ENCODE results near the gene IL1RL2. TPM values are rescaled to one million over a fixed set of nuclear protein-coding genes. Genes with fewer than 3 reads are reported as not detected.

The IL1RL2 gene
- total RNA-seq, 1 experiment from 2014 or later = not detected

GRCh38 chr2:102141970-102142828 lies 44.6 kb upstream of the IL1RL2 start, which contains the start of gene IL1R1:
IL1R1 (plus strand) TSS chr2:102142746; CDS start chr2:102157725, 14,979 bp downstream.
- Histone ChIP-seq H3K27ac (ENCODE audit: low read length) (peak within 1 kb of the TSS; percentile 54), H3K4me1 (ENCODE audit: control insufficient read depth, insufficient read depth, low read length) (peaks cover 3% of the 10 kb centered on the region; the same call in 1 of the 2 replicates), H3K4me3 (ENCODE audit: low read depth in 2 of 2, low read length in 2 of 2) (peak within 1 kb of the TSS; percentile 56 to 78), H3K27me3 (ENCODE audit: control insufficient read depth, insufficient read depth, low read length) (no peaks in the 10 kb centered on the region; the same call in 1 of the 2 replicates), H3K36me3 (ENCODE audit: control insufficient read depth, insufficient read depth, low read length) (no peaks in the 10 kb centered on the region), H3K9me3 (ENCODE audit: control insufficient read depth, insufficient read depth, low read depth, low read length) (peaks cover 17% of the 10 kb centered on the region; the same call in 1 of the 2 replicates)
- CTCF ChIA-PET = interaction anchor here (0.7 kb wide), 1 partner anchor 14 kb away, joined by 4 read pairs; no protein-coding TSS in a partner anchor
- in situ Hi-C loops (cut with HindIII; ENCODE audit: low pct_unique_long_range_greater_than_20kb, low sequenced_read_pairs) = no loop called here
- peak; percentile 98 for ATAC-seq
- no TSS peak for BruUV-seq (replicated peaks)
- POLR2A ChIA-PET = no interaction called here
- TF ChIP-seq REST (IDR thresholded peaks at IDR 0.05; ENCODE audit: insufficient read depth in 1 of 2, low read depth in 2 of 2, low read length in 1 of 2) (no peak), POLR2AphosphoS5 (IDR thresholded peaks at IDR 0.05; ENCODE audit: low read depth, low read length) (no peak), TCF7L2 (IDR thresholded peaks at IDR 0.05; ENCODE audit: low read depth, low read length) (no peak), CTCF (IDR thresholded peaks at IDR 0.05) (no peak; the same call in 1 of the 2 replicates), SIN3A (IDR thresholded peaks at IDR 0.05; ENCODE audit: borderline replicate concordance, insufficient read depth, low read depth, low read length) (no peak)
- no peak for DNase-seq (ENCODE audit: low read depth, low spot score)
- intact Hi-C loops (cut with micrococcal nuclease; ENCODE audit: unreplicated experiment) = no loop called here

GRCh38 chr2:102142829-102143449 lies 43.9 kb upstream of the IL1RL2 start:
- peak overlapping the region; percentile 56 to 78 for H3K4me3 ChIP-seq (ENCODE audit: low read depth in 2 of 2, low read length in 2 of 2)
- DNase-seq (ENCODE audit: low read depth, low spot score) (no peak), ATAC-seq (peak; percentile 85)
- H3K4me1 ChIP-seq (ENCODE audit: control insufficient read depth, insufficient read depth, low read length) = peaks cover 3% of the 10 kb centered on the region; the same call in 1 of the 2 replicates
- H3K36me3 ChIP-seq (ENCODE audit: control insufficient read depth, insufficient read depth, low read length) = no peaks in the 10 kb centered on the region
- ChIA-PET CTCF (interaction anchor here (0.5 kb wide), 1 partner anchor 317 kb away, joined by 4 read pairs; no protein-coding TSS in a partner anchor), POLR2A (interaction anchor here (0.6 kb wide), 1 partner anchor 384 kb away, joined by 6 read pairs; no protein-coding TSS in a partner anchor)
- in situ Hi-C loops (cut with HindIII; ENCODE audit: low pct_unique_long_range_greater_than_20kb, low sequenced_read_pairs) = no loop called here
- no peaks in the 10 kb centered on the region; the same call in 1 of the 2 replicates for H3K27me3 ChIP-seq (ENCODE audit: control insufficient read depth, insufficient read depth, low read length)
- intact Hi-C loops (cut with micrococcal nuclease; ENCODE audit: unreplicated experiment) = no loop called here
- H3K27ac ChIP-seq (ENCODE audit: low read length) = peak overlapping the region; percentile 32
- H3K9me3 ChIP-seq (ENCODE audit: control insufficient read depth, insufficient read depth, low read depth, low read length) = peaks cover 17% of the 10 kb centered on the region; the same call in 1 of the 2 replicates
- no peak for TF ChIP-seq REST (IDR thresholded peaks at IDR 0.05; ENCODE audit: insufficient read depth in 1 of 2, low read depth in 2 of 2, low read length in 1 of 2)
- no TSS peak for BruUV-seq (replicated peaks)
